ENCODE measurements around the gene HSFX2.
"Not testable (repeated sequence)": the region's sequence is repeated elsewhere in the genome, so short reads cannot be mapped to it uniquely, and the experiment has no call there.

Gene HSFX2
- total RNA-seq, result 0 to 0.19 (median 0) reads per million in 3 donors

DNA sequence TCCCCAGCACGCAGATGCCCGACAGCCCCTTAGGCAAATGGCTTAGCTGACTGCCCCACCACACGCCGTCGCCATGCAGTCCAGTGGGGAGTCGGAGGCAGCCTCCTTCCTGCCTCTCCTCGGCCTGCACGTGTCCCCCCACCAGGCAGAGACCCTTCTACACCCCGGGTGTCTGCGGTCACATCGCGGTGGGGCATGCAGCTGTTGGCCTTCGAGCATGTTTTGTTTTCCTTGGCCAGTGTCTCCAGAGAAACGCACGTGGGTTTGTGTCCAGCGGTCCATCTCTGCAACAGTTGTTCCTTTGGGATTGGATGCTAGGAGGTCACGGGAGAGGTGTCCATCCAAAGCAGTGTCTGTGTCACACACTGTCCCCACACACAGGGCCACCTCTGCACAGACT is at the start of gene HSFX2:
Gene HSFX2 (minus strand): TSS at position 101 of the 400 bp plus-strand sequence. CDS start 614 bp downstream, outside the sequence.
- not testable (repeated sequence) for H3K4me3 ChIP-seq (ENCODE audit: insufficient read depth, low read depth, low read length, poor library complexity, severe bottlenecking); H3K4me1 ChIP-seq (ENCODE audit: control insufficient read depth, insufficient read depth, low read length, poor library complexity, severe bottlenecking); H3K36me3 ChIP-seq (ENCODE audit: control insufficient read depth, insufficient read depth, low read length); H3K27ac ChIP-seq (ENCODE audit: insufficient read depth, low read length, poor library complexity, severe bottlenecking); DNase-seq; H3K9me3 ChIP-seq (ENCODE audit: control insufficient read depth, low read length); H3K27me3 ChIP-seq (replicated peaks; ENCODE audit: control insufficient read depth, insufficient read depth, low read length, poor library complexity, severe bottlenecking)

GRCh38 chrX:149643496-149643895 is 48.4 kb upstream of the HSFX2 start:
- no peak overlapping the region for H3K27ac ChIP-seq (ENCODE audit: insufficient read depth, low read length, poor library complexity, severe bottlenecking)
- no peak for DNase-seq
- no peaks in the 10 kb centered on the region for H3K36me3 ChIP-seq (ENCODE audit: control insufficient read depth, insufficient read depth, low read length)
- no peaks in the 10 kb centered on the region for H3K9me3 ChIP-seq (ENCODE audit: control insufficient read depth, low read length)
- H3K4me3 ChIP-seq (ENCODE audit: insufficient read depth, low read depth, low read length, poor library complexity, severe bottlenecking), result no peak overlapping the region
- H3K4me1 ChIP-seq (ENCODE audit: control insufficient read depth, insufficient read depth, low read length, poor library complexity, severe bottlenecking), result no peaks in the 10 kb centered on the region
- no peaks in the 10 kb centered on the region for H3K27me3 ChIP-seq (replicated peaks; ENCODE audit: control insufficient read depth, insufficient read depth, low read length, poor library complexity, severe bottlenecking)

- Histone ChIP-seq H3K4me1 (ENCODE audit: control insufficient read depth, insufficient read depth, low read length, poor library complexity, severe bottlenecking) (no peaks in the 10 kb centered on the region), H3K4me3 (ENCODE audit: insufficient read depth, low read depth, low read length, poor library complexity, severe bottlenecking) (no peak overlapping the region), H3K9me3 (ENCODE audit: control insufficient read depth, low read length) (no peaks in the 10 kb centered on the region), H3K27me3 (replicated peaks; ENCODE audit: control insufficient read depth, insufficient read depth, low read length, poor library complexity, severe bottlenecking) (no peaks in the 10 kb centered on the region), H3K27ac (ENCODE audit: insufficient read depth, low read length, poor library complexity, severe bottlenecking) (no peak overlapping the region), H3K36me3 (ENCODE audit: control insufficient read depth, insufficient read depth, low read length) (no peaks in the 10 kb centered on the region)
- no peak for DNase-seq
Measured at GRCh38 chrX:149641835-149642234, 46.7 kb upstream of the HSFX2 start.

- H3K9me3 ChIP-seq (ENCODE audit: control insufficient read depth, low read length), result no peaks in the 10 kb centered on the region
- H3K36me3 ChIP-seq (ENCODE audit: control insufficient read depth, insufficient read depth, low read length), result no peaks in the 10 kb centered on the region
- H3K4me1 ChIP-seq (ENCODE audit: control insufficient read depth, insufficient read depth, low read length, poor library complexity, severe bottlenecking), result no peaks in the 10 kb centered on the region
- H3K4me3 ChIP-seq (ENCODE audit: insufficient read depth, low read depth, low read length, poor library complexity, severe bottlenecking), result no peak overlapping the region
- H3K27ac ChIP-seq (ENCODE audit: insufficient read depth, low read length, poor library complexity, severe bottlenecking), result no peak overlapping the region
- H3K27me3 ChIP-seq (replicated peaks; ENCODE audit: control insufficient read depth, insufficient read depth, low read length, poor library complexity, severe bottlenecking), result no peaks in the 10 kb centered on the region
- no peak for DNase-seq
Measured at GRCh38 chrX:149641432-149641831, 46.3 kb upstream of the HSFX2 start.

- Histone ChIP-seq H3K9me3 (ENCODE audit: control insufficient read depth, low read length) (no peaks in the 10 kb centered on the region), H3K27me3 (replicated peaks; ENCODE audit: control insufficient read depth, insufficient read depth, low read length, poor library complexity, severe bottlenecking) (no peaks in the 10 kb centered on the region)
Measured at GRCh38 chrX:149639568-149639967, 44.5 kb upstream of the HSFX2 start.

DNA sequence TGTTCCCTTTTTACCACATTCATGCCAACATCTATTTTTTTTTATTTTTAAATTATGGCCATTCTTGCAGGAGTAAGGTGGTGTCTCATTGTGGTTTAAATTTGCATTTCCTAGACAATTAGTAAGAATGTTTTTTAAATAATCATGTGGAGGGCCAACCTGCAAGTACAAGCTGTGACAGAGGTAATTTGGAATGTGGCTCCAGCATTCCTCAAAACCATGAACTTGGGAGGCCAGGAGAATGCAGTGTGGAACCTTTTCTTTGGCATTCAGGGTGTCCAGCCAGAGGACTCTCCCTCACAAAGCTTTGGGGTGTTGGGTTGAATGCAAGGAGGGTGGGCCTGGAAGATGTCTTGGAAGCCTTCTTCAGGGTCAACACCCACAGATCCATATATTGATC is 43.7 kb upstream of the HSFX2 start:
- DNase-seq, result no peak
- Histone ChIP-seq H3K27ac (ENCODE audit: insufficient read depth, low read length, poor library complexity, severe bottlenecking) (no peak overlapping the region), H3K27me3 (replicated peaks; ENCODE audit: control insufficient read depth, insufficient read depth, low read length, poor library complexity, severe bottlenecking) (no peaks in the 10 kb centered on the region), H3K9me3 (ENCODE audit: control insufficient read depth, low read length) (no peaks in the 10 kb centered on the region), H3K4me3 (ENCODE audit: insufficient read depth, low read depth, low read length, poor library complexity, severe bottlenecking) (no peak overlapping the region), H3K36me3 (ENCODE audit: control insufficient read depth, insufficient read depth, low read length) (no peaks in the 10 kb centered on the region), H3K4me1 (ENCODE audit: control insufficient read depth, insufficient read depth, low read length, poor library complexity, severe bottlenecking) (no peaks in the 10 kb centered on the region)

More at GRCh38 chrX:149639568-149639967, 44.5 kb upstream of the HSFX2 start:
- no peak for DNase-seq
- no peak overlapping the region for H3K4me3 ChIP-seq (ENCODE audit: insufficient read depth, low read depth, low read length, poor library complexity, severe bottlenecking)
- H3K36me3 ChIP-seq (ENCODE audit: control insufficient read depth, insufficient read depth, low read length), result no peaks in the 10 kb centered on the region
- H3K4me1 ChIP-seq (ENCODE audit: control insufficient read depth, insufficient read depth, low read length, poor library complexity, severe bottlenecking), result no peaks in the 10 kb centered on the region
- no peak overlapping the region for H3K27ac ChIP-seq (ENCODE audit: insufficient read depth, low read length, poor library complexity, severe bottlenecking)

- peaks cover 3% of the 10 kb centered on the region for H3K4me1 ChIP-seq (ENCODE audit: control insufficient read depth, insufficient read depth, low read length, poor library complexity, severe bottlenecking)
- no peak overlapping the region for H3K27ac ChIP-seq (ENCODE audit: insufficient read depth, low read length, poor library complexity, severe bottlenecking)
- H3K4me3 ChIP-seq (ENCODE audit: insufficient read depth, low read depth, low read length, poor library complexity, severe bottlenecking), result no peak overlapping the region
- no peaks in the 10 kb centered on the region for H3K36me3 ChIP-seq (ENCODE audit: control insufficient read depth, insufficient read depth, low read length)
- H3K9me3 ChIP-seq (ENCODE audit: control insufficient read depth, low read length), result no peaks in the 10 kb centered on the region
- DNase-seq, result no peak
- no peaks in the 10 kb centered on the region for H3K27me3 ChIP-seq (replicated peaks; ENCODE audit: control insufficient read depth, insufficient read depth, low read length, poor library complexity, severe bottlenecking)
Measured at GRCh38 chrX:149633511-149633910, 38.4 kb upstream of the HSFX2 start.

- DNase-seq, result peak; percentile 54 to 71 (median 64)
- Histone ChIP-seq H3K27me3 (replicated peaks; ENCODE audit: control insufficient read depth, insufficient read depth, low read length, poor library complexity, severe bottlenecking) (no peaks in the 10 kb centered on the region), H3K27ac (ENCODE audit: insufficient read depth, low read length, poor library complexity, severe bottlenecking) (peak within 1 kb of the TSS; percentile 49), H3K36me3 (ENCODE audit: control insufficient read depth, insufficient read depth, low read length) (no peaks in the 10 kb centered on the region), H3K9me3 (ENCODE audit: control insufficient read depth, low read length) (no peaks in the 10 kb centered on the region), H3K4me1 (ENCODE audit: control insufficient read depth, insufficient read depth, low read length, poor library complexity, severe bottlenecking) (peaks cover 3% of the 10 kb centered on the region), H3K4me3 (ENCODE audit: insufficient read depth, low read depth, low read length, poor library complexity, severe bottlenecking) (peak within 1 kb of the TSS; percentile 72)
Measured at GRCh38 chrX:149631234-149632165, 36.4 kb upstream of the HSFX2 start, which contains the start of gene TMEM185A. TSS of gene TMEM185A (minus strand) at chrX:149631792. CDS start at chrX:149631580, 212 bp downstream.

GRCh38 chrX:149630681-149631233 is 35.6 kb upstream of the HSFX2 start:
- H3K9me3 ChIP-seq (ENCODE audit: control insufficient read depth, low read length), result no peaks in the 10 kb centered on the region

More at GRCh38 chrX:149630681-149631233, 35.6 kb upstream of the HSFX2 start:
- no peaks in the 10 kb centered on the region for H3K36me3 ChIP-seq (ENCODE audit: control insufficient read depth, insufficient read depth, low read length)
- H3K4me1 ChIP-seq (ENCODE audit: control insufficient read depth, insufficient read depth, low read length, poor library complexity, severe bottlenecking), result peaks cover 3% of the 10 kb centered on the region
- peak overlapping the region; percentile 49 for H3K27ac ChIP-seq (ENCODE audit: insufficient read depth, low read length, poor library complexity, severe bottlenecking)
- DNase-seq, result no peak
- no peaks in the 10 kb centered on the region for H3K27me3 ChIP-seq (replicated peaks; ENCODE audit: control insufficient read depth, insufficient read depth, low read length, poor library complexity, severe bottlenecking)
- H3K4me3 ChIP-seq (ENCODE audit: insufficient read depth, low read depth, low read length, poor library complexity, severe bottlenecking), result peak overlapping the region; percentile 72

Data from effector memory CD4-positive, alpha-beta T cell (primary cell).